Hippocampal formation (tissue), 2 donors: ENCODE measurements around the gene PTPRN.
A peak's percentile ranks its signal among the peaks of the same experiment; 100 is the strongest.

Experiments
- DNase-seq, 2 donors: peaks; one replicate each; lab custom pipeline; 2025; lab: John Stamatoyannopoulos, UW

The PTPRN gene

DNA sequence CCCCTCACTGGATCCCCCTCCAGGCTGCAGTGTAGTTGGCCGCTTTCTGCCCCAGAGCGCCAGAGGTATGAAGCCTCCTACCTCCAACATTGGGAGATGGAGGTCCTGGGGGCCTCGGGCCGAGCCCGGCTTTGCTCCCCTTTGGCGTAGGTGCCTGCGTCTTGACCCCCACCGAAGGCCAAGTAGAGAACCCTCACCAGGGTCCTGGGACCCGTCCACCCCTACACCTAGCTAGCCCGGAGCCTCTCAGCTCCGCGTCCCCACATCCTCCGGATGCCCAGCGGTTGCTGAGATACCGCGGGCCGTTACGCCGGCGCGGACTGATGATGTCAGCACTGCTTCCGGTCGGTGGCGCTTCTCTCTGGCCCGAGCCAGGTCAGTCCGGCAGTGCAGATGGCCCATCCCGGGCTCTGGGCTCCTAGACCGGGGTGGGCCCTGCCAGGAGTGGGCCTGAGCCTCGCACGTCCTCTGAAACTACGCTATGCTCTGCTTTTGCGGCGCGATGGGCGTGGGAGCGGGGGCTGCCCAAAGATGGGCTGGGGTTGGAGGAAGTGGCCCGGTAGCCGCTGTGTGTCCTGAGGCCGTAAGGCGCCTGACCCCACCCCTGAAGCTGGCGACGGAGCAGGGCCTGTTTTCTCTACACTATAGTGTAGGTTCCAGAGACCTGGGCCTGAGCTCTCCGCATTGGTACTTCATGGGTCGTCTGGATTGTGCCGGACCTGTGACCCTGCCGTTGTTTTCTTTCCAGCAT, 63.9 kb downstream of the PTPRN start, which contains the start of the genes GLB1L and STK16:
Gene GLB1L (minus strand): TSS at position 297 of the 751 bp plus-strand sequence. CDS start 1,871 bp downstream, outside the sequence.
Gene STK16 (plus strand): TSS at position 332 of the 751 bp plus-strand sequence. CDS start 521 bp downstream, outside the sequence.
- peak; percentile 80 to 90 for DNase-seq

DNA sequence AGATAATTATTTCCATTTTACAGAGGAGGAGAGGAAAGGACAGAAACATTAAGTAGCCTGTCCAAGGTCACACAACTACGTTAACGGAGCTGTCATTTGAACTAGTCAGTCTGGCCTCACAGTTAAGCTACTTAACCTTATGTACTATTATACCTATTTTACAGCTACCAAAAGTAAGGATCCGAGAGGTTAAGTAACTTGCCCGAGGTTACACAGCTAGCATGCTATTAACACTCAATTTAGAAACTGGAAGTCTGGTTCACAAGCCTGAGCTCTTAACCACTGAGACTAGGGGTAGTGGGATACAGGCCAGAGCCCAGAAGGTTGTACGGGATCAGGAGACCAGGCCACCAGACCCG, 64.4 kb downstream of the PTPRN start:
- no peak for DNase-seq

DNA sequence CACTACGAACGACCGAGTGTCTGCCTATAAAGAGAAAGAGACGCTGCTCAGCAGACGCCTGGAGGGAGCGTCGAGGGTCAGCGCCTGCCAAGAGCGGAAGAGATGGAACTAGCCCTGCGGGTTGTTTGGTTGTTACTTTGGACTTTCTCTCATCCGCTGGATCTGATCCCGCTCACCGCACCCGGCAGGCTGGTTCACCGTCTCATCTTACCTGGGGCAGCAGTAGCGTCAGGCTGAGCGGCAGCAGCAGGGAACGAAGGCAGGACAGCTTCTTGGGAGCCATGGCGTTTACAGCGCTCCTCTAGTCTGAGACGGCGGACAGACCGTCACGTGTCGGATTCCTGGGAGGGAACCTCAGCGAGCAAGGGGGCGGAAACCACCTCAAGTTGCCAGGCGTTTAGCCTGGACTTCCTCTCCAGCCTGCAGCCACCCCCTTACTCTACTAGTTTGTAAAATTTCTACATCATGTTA, 65.9 kb downstream of the PTPRN start:
- DNase-seq = no peak
